SH-SY5Y (cell line): ENCODE data around the gene PCYT1A.

Experiments used
- GATA2 ChIP-seq: IDR thresholded peaks from 2 replicates; pipeline ENCODE4 v1.6.1; 2011; ENCODE audit warnings: mild to moderate bottlenecking, low read depth, low read length
- GATA3 ChIP-seq: IDR thresholded peaks from 2 replicates; pipeline ENCODE4 v1.6.1; 2011; ENCODE audit warnings: low read depth, mild to moderate bottlenecking, low read length, moderate library complexity

GRCh38 chr3:196184881-196185280 is 102.6 kb downstream of the PCYT1A start:
- no peak for TF ChIP-seq GATA3
- TF ChIP-seq GATA2: no peak
